NCI-H1105 (cell line): ENCODE results near the gene FAM83G.
"Not testable (repeated sequence)": the region's sequence is repeated elsewhere in the genome, so short reads cannot be mapped to it uniquely, and the experiment has no call there.

ENCODE experiments used
- DNase-seq: peaks from one replicate; lab custom pipeline; 2025; lab: John Stamatoyannopoulos, UW

The FAM83G gene

DNA sequence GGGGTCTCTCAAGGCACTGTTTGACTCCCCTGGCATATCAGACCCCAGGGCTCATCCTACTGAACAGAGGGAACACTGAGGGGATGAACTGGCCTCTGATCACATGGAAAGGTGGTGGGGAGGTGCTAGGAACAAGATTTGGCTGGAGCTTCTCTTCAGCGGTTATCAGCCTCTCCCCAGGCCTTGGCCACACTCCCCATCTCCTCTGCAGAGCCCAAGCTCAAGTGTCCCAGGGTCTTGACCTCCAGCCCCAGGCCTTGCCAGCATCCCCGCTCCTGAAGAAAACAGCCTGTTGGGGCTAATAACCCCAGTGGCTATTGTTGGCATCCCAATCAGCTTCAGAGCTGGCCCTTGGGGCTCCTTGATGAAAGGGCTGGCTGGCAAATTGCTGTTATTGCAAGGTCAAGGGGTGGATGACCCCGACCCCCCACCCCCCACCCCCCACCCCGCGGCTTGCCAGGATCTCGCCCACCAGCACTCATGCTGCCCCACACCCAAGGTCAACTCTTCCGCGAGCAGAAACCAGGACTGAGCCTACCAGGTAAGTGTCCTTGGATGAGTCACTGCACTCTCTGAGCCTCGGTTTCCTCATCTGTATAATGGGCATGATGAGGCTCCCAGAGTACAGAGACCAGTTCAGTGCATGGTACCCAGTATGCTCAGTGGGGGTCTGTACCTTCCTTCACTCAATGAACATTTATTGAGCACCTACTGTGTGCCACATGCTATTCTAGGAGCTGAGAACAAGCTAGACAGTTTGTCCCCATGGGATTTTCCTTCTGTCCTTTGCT lies 18.8 kb upstream of the FAM83G start:
- no peak for DNase-seq

DNA sequence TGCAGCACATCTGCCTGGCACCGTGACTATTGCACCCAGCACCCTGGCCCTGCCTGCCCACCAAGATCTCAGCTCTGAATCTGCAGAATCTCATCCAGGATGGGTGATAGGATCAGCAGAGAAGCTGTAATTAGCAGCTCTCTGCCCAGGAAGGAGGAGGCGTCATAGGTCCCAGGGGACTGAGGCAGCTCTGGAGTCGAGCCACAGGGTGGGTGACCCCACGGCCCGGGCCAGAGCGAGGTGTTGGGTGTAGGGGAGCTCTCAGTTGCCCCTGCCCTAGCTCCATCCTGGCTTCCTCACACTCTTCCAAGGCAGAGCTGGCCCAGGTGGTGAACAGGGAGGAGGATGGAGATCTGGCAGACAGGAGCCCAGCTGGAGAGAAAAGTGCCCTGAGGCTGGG lies 18.2 kb upstream of the FAM83G start:
- no peak for DNase-seq

DNA sequence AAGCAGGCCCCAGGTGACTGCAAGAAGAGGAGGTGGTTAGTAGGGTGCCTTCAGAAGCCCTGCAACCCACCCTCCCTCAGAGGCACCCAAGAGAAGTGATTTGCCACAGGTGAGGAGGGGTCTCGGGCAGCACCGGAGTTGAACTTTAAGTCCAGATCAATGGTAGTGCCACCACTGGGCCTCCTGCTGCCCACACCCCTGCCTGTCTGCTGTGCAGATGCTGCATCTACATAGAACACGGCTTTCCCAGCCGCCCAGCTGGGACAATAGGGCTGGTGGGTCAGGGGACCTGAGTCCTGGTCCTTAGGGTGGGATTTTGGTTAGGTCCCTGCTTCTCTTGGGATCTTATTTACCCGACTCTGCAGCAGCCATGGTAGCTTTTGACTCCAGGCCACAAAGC lies 17.6 kb upstream of the FAM83G start:
- no peak for DNase-seq

DNA sequence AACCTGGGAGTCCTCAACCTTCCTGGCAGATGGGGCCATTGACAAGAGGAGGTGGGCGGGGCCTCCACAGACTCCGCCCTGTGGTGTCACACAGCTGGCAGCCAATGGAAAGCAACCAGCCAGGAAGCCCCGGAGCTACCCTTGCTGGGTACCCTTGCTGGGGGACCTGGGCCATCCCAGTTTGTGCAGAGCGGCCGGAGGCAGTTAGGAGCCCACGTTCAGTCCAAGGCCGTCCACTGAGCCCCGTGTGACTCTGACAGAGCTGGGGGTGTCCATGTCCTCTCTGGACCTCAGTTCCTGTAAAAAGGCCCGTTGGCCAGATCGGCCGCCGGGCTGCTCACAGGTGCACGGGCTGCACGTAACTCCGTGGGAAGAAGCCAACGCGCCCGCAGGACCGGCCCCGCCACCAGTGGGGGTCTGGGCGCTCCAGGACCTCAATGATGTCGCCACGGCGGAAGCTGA lies 17.1 kb upstream of the FAM83G start:
- DNase-seq, result no peak

DNA sequence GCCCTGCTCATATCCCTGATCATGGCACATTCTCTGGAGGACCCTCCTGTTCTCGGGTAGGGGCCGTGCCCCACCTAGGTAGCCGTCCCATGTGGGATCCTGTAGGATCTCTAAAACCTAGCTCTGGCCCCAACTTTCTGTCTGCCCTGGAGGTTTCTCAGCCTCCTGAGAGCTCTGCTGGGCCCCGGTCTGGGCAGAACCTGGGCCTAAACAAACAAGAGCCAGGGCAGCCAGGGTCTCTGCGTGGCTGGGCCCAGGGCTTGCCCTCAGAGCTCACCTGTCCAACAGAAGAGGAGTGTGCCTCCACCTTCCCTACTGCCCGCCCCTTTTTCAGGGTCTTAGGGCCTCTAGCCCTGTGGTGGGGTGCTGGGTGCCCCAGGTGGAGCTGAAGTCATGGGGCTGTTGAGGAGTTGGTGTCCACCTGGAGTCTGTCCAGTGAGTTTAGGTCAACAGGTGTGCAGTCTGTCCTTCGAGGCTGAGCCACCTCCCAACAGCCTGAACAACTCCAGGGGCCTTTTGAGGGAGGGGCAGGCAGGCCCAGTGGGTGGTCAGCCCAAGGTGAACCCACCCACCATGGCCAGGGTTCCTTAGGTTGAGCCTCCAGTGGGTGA lies 16.6 kb upstream of the FAM83G start:
- not testable (repeated sequence) for DNase-seq

DNA sequence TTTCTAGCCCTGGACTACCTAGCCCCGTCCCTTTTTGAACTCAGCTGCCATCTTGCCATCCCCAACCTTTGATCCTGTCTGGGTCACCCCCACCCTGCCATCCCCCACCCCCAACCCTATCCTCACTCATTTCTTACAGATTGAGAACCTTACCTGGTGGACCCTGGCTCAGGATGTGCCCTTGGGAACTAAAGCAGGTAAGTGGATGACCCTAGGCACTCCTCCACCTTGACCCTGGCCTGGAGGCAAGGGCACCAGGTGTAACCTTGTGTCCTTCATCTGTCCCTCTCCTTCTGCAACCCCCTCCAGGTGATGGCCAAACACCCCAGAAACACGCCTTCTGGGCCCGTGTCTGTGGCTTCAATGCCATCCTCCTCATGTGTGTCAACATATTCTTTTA lies 15.5 kb upstream of the FAM83G start:
- DNase-seq, result no peak

DNA sequence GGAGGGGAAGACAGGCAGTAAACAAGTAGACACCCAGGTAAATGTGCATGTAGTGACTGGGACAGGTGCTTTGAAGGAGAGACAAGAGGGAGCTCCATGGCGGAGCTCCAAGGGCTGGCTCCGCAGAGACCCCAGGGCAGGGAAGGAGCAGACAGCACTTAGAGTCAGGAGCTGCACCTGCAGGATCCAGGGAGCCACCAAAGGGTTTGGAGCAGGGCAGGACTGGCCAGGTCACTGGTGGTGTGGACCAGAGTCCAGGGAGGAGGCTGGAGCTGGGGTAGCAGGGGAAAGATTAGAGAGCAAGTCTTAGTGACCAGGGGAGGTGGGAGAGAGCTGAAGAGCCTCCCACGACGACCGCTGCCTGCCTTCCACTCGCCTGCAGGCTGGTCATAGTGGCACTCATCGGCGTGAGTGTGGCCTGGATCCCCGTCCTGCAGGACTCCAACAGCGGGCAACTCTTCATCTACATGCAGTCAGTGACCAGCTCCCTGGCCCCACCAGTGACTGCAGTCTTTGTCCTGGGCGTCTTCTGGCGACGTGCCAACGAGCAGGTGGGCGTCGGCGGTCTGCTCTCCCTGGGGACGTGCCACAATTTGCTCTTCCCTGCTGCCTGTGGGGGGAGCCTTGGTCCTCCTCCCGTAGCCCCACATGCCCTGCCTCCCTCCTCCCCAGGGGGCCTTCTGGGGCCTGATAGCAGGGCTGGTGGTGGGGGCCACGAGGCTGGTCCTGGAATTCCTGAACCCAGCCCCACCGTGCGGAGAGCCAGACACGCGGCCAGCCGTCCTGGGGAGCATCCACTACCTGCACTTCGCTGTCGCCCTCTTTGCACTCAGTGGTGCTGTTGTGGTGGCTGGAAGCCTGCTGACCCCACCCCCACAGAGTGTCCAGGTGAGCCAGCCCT lies 14.7 kb upstream of the FAM83G start:
- DNase-seq, result peak; percentile 39

DNA sequence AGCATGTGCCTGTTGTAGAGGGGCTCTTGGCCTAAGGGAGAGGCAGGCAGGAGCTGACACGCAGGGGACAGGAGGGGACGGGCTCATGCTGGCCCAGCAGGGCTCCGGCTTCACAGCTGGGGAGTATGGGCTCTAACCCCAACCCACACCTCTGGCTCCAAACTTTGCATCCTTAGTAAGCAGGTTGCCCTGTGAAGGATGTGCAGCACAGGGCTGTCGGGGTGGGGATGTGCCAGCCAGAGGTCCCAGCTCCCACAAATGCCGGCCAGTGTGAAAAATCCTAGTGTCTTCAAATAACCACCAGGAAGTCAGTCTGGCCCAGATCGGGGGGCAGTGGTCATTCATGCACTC lies 14.0 kb upstream of the FAM83G start:
- DNase-seq, result no peak

DNA sequence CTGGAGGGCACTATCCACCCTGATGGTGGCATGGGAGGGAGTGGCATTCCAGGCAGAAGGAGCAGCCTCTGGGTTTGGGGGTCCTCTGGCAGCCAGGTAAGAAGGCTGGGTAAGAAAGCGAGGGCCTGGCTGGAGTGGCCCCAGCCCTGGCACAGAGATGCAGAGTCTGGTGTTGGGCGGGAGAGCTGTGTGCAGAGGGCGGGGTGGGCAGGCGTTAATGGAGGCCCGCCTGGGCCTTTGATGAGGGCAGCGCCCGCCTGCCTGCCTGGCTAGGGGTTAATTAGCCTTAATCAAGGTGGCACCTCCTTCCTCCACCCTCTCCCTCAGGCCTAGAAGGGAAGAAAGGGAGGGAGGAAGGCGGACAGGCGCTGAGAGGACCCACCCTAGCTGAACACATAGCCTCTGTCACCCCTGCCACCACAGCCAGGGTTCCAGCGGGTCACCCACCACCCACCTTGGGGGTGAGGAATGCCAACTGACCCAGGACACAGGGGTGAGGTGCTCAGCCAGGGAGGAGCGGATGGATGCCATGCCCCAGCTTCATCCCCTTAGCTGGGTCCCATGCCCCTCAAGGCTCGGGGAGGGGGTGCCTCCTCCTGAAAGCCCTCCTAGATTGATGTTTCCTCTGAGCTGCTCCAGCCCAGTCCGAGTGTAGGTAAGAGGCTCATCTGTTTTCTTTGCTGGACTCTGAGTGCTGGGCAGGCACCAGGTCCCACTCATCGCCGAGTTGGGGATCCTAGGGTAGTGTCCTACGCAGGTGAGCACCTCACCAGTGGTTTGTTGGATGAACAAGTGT lies 13.4 kb upstream of the FAM83G start:
- DNase-seq, result no peak

DNA sequence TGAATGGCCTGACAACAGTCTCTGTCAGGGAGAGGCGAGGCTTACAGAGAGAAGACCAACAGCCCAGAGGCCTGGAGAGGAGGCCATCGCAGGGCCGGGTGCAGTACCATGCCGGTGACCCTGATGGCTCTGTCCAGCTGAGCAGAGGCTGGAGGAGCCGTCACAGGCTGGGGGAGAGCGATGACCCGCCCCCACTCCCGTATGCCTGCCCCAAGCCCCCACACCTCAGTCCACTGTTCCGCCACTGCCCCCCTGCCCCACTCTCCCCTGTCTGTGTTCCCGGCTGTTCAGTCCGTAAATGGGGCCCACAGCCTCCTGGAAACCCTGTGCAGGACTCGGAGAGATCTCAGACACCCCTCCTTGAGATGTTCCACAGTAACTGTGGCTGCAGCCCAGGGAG lies 12.8 kb upstream of the FAM83G start:
- DNase-seq, result no peak

DNA sequence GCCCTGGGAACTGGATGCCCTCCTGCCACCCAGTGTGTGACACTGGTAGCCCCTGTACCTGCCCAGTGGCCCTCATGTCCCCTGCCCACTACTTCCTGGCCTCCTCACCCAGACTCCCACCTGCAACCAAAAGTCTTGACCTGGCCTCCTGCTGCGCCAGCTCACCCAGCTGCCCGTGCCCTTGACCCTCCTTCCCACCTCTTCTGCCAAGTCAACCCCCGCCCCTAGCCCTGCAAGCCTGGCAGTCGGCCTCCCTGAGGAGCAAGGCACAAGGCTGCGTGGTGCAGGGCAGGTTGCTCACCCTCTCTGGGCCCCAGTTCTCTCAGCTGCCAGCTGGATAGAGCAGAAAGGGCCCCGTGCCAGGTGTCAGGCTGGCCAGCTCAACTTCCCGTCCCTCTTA lies 12.3 kb upstream of the FAM83G start:
- no peak for DNase-seq

DNA sequence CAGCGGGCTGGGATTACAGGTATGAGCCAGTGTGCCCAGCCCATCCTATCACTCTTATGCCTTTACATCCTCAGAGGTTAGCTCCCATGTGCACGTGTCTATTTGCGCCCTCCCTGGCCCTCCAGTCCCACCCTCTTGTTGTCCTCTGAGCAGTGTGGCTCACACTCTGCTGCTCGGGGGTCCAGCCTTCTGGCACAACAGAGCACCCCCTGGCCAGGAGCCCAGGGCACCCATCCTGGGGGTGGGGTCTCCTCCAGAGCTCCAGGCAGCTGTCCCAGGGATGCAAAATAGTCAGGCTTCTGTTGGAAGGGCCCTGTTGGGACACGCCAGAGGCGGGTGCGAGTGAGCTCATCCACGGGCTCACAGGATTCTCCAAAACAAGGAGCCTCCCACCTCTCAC lies 11.7 kb upstream of the FAM83G start:
- no peak for DNase-seq

DNA sequence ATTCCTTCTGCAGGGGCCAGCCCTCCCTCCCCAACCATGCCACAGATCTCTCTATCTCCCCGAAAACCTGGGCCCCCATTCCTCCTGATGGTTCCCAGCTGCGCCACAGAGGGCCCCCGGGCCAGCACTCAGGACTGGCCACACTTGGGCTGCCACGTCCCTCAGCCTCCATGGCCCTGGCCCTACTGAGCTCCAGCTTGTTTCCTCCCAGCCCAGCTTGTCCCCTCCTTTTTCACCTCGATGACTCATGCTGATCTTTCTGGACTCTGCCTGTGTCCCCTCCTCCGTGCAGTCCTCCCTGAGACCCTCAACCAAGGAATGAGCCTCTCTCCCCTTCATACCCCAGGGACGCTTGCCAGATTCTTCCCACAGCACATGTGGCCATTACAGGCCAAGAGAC lies 10.9 kb upstream of the FAM83G start:
- no peak for DNase-seq

DNA sequence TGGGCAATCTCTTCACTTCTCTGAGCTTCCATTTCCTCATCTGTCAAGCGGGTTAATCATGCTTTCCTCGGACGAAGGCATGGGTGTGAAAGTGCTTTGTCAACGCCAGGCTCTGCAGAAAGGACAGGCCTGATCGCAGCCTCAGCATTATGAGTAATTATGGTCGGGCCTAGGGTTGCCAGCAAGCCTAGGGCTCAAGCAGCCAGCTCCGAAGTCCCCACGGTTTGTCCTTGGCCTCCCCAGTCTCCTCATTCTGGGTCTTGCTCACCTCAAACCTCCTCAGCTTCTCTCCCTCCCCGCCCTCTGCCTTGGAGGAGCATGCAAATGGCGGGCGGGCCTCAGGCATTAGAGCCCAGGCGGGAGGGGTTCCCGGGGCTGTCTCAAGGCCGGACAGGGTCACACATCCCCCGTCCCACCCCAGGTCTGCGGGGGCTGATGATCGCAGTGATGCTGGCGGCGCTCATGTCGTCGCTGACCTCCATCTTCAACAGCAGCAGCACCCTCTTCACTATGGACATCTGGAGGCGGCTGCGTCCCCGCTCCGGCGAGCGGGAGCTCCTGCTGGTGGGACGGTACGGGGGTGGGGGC lies 10.2 kb upstream of the FAM83G start:
- DNase-seq, result no peak

DNA sequence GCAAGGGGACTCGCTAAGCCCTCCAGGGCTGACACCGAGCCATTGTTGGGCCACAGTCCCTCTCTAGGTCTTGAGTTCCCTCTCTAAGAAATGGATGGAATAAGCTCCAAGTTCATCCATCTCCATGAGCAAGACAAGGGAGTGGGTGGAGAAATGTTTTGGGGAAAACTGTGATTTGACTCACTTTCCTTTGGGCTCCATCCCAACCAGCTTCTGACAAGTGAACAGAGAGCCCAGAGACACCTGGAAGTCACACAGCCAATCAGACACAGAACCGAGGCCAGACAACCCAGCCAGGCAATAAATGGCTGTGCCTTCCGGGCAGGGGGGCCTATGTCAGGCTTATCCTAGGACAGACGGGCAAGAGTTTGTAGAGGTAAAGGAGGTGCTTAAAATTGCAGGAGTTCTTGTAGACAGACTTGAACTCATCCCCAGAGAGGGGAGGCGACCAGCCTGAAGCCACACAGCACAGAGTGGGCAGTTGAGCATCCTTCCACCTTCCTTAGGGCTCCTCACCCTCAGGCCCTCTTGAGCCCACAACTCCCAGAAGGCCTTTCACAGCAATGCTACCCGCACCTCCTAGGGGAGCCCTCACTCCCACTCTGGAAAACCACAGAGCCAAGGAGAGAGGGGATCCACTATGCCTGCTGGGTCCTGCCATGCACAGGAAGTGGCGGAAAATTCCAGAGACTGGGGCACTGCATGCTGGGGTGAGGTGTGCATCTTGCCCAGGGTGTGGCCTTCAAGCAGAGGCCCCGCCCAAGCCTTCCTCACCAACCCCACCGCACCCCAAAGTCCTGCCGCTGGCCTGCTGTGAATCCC lies 9.5 kb upstream of the FAM83G start:
- DNase-seq, result no peak

DNA sequence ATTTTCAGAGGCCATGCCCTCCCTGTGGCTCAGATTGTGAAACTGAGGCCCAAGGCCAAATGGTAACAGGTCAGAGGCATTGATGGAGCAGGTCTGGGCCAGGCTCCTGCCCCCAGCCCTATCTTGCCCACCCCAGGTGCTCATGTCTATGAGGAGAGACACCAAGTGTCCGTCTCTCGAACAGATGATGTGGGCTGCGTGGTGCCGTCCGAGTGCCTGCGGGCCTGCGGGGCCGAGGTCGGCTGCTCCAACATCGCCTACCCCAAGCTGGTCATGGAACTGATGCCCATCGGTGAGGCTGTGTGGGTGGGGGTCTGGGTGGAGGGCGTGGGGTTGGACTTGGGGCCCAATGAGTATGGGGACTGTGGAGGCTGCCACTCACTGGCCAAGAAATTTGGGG lies 8.7 kb upstream of the FAM83G start:
- no peak for DNase-seq

DNA sequence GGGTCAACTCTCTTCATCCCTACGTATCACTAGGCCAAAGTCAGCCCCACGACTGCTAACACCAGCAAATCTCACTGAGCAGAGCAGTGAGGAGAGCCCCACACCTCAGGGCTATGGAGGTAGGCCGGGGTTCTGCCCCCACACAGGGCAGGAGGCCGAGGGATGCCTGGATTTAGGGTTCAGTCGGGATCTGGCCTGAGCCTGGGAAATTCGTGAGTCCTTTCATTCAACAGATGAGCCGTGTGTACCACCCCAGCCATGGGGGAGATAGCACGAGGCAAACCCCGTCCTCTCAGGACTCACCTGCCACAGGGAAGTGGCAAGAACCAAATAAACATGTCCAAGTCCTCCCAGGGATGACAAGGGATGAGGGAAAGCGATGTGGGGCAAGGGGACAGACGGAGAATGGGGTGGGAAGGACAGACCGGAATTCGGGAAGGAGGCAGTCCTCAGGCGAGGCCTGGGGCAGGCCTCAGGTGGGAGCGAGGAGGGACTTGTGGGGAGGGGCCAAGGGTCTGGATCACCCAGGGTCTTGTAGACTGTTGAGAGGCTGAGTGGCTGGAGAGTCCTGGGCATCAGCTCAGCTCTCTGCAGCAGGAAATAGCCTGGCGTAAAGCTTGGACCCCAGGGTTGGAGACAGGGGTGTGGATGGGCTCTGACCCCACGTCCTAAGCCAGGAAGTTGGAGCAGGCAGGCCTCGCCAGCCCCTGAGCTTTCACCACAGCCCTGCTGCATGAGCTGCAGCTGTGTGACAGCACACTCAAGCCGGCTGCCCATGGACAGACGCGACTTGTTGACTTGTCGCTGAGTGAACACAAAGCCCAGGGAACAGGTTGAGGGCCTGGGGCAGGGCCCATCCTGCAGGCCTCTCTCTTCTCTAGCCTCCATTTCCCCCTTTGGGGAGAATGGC lies 7.9 kb upstream of the FAM83G start:
- DNase-seq, result no peak

DNA sequence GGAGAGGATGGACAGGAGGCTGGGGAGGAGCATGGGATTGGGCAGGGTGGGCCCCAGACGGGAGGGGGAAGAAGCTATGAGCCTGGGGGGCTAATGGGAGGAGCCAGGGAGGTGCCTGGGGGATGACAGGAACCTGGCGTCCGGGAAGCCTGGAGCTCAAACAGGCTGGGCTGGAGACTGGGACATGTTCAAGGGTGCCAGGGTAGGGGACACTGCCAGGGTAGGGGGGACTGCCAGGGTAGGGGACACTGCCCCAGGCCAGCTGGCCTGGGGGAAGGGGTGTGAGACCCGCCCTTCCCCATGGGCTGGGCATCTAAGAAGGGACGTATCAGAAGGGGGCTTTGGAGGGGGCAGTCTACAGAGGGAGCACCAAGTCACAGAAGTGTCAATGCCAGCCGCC lies 7.0 kb upstream of the FAM83G start:
- no peak for DNase-seq

DNA sequence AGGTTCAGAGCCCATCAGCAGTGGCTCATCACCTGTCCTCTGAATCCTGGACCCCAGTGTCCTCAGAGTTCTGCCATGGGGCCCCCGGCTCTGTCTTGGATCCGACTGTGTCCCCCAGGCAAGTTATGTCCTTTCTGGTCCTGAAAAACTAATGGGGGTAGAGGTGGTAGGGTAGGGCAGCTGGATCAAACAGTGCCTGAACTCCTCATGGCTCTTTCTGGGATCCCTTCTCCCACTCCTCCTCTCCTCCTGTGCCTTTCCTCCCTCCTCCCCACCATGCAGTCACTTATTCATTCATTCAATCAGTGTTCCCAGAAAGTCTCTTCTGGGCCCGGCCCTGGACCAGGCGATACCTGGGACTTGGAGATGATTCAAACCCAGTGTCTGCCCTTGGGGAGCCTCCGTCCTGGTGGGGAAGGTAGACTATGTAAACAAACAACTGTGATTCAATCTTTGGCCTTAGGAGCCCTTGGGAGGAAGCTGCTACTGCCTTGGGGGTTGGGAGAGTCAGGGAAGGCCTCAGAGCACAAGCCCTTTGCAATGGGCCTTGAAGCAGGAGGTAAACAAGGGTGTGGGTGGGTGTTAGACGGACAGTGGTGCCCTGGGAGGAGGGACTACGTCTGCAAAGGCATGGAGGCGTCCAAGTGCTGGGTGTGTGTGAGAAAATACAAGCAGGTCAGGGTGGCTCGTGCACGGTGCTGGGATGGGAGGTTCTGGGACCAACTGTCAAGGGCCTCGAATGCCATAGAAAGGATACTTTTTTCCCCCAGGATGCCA lies 6.4 kb upstream of the FAM83G start:
- no peak for DNase-seq
